A204.1 (cell line): Measurements from ENCODE around the gene TRAPPC3.
"Not testable (repeated sequence)": the region's sequence is repeated elsewhere in the genome, so short reads cannot be mapped to it uniquely, and the experiment has no call there.

Source experiments
- FAIRE-seq: peaks from 2 replicates; lab custom pipeline; 2012; peaks lifted over from hg19 to GRCh38; lab: Jason Lieb, UNC

Gene TRAPPC3

DNA sequence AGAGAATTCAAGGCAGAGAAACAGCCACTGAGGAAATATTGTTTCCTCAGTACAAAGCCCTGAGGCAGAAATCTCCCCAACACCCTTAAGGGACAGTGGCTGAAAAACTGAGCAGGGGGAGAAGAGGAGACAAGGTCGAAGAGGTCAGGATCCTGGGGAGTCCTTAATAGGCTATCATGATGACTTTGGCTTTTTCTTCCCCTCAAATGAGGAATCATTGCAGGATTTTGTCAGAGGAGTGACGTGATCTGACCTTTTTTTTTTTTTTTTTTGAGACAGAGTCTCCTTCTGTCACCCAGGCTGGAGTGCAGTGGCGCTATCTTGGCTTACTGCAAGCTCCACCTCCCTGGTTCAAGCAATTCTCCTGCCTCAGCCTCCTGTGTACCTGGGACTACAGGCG lies 16.9 kb upstream of the TRAPPC3 start:
- FAIRE-seq, result no peak

- FAIRE-seq, result no peak
Observed at GRCh38 chr1:36165145-36165544, 15.9 kb upstream of the TRAPPC3 start.

- FAIRE-seq, result no peak
Observed at GRCh38 chr1:36164361-36164760, 15.1 kb upstream of the TRAPPC3 start.

- FAIRE-seq, result no peak
Observed at GRCh38 chr1:36163426-36163825, 14.1 kb upstream of the TRAPPC3 start.

DNA sequence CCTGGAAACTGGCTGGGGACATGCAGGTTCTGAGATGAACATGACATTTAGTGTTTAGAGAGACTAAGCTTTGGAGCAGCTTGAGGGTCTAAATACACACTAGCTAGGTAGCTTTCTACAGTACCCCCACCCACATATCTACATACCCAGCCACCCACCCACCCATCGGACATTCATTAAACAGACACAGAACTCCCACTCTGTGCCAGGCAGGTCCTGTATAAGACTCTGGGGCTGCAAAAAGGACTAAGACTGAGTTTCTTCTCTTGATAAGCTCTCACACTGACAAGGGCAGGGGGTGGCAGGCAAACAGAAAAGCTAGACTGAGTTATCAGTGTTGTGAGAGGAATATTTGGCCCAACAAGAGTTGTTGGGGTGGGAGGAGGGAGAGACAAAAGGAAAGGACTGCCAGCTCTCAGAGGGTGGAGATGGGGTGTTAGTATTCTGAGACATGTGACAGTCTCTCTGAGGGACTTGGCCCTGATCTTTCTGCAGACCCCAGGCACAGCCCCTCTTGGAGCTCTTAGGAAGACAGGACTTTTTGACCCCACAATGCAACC lies 13.5 kb upstream of the TRAPPC3 start:
- FAIRE-seq, result no peak

- FAIRE-seq, result no peak
Observed at GRCh38 chr1:36161641-36162531, 12.6 kb upstream of the TRAPPC3 start.

DNA sequence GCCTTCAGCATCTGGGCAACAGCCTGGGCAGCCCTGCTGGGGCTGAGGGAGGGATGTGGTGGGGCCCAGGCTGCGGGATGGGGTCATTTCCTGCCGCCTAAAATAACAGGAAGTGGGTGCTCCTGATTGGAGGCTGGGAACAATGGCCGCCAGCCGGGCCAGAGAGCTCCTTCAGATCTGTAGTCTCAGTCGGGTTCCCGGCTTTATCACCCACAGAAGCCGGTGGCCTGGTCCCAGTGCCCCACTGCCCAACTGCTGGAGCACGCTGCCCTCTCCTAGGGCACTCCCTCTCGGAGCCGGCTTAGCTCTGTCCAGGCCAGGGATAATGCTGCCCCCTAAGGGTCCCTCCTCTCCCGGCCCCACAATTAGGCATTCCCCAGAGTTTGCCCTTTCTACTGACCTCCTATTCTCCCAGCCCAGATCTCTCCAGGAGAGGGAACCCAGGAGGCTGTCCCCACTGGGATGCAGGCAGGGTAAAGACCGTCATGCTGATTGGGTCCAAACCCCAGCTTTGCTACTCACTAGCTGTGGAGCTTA lies 11.7 kb upstream of the TRAPPC3 start:
- no peak for FAIRE-seq

- FAIRE-seq, result no peak
Observed at GRCh38 chr1:36160388-36160948, 11.2 kb upstream of the TRAPPC3 start.

- FAIRE-seq, result no peak
Observed at GRCh38 chr1:36159614-36160387, 10.5 kb upstream of the TRAPPC3 start.

DNA sequence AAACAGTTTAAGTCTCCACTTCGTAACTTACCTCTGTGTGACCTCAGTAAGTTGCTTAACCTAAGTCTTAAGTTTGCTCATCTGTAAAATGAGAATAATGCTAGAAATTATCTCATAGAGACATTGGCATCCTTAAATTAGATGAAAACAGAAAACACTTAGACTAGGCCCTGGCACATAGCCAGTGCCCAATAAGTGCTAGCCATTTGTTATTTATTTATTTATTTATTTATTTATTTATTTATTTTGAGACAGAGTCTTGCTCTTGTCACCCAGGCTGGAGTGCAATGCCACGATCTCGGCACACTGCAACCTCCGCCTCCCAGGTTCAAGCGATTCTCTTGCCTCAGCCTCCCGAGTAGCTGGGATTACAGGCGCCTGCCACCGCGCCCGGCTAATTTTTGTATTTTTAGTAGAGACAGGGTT lies 9.6 kb upstream of the TRAPPC3 start:
- FAIRE-seq, result not testable (repeated sequence)

DNA sequence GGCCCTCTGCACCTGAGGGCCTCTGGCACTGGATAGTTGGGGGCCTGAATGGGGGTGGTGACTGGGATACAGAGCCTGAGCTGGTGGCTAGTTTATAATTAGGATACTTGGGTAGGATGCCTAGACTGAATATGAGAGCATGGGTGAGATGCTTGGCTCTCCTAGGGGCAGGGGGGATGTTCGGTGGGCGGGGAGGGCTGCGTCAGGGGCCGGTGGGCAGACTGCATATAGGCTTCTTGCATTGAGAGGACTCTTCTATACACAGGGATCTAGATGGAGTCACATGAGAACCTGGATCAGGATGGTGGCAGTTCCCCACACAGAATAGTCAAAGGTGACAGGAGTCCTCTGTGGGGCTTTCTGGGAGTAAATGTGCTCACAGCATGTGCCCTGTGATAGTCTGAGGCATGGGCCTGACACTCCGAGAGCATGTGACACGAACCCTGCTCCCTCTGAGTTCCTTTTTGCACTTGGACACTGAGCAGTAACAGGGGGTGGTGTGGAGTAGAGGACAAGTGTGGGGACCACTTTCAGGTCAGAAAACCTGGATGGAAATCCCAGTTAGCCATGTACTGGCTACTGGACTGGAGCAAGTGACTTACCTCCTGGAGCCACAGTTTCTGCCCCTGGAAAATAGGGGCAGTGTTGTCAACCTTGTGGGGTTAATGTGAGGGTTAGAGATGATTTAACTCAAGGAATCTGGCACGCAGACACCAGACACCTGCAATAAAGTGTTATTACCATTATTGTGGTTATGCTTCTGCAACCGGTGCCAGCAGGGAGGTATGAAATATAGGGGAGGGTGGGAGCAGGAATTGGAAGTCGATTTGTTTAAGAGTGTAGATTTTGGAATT lies 8.9 kb upstream of the TRAPPC3 start:
- no peak for FAIRE-seq

- no peak for FAIRE-seq
Observed at GRCh38 chr1:36157115-36157903, 8.0 kb upstream of the TRAPPC3 start.

DNA sequence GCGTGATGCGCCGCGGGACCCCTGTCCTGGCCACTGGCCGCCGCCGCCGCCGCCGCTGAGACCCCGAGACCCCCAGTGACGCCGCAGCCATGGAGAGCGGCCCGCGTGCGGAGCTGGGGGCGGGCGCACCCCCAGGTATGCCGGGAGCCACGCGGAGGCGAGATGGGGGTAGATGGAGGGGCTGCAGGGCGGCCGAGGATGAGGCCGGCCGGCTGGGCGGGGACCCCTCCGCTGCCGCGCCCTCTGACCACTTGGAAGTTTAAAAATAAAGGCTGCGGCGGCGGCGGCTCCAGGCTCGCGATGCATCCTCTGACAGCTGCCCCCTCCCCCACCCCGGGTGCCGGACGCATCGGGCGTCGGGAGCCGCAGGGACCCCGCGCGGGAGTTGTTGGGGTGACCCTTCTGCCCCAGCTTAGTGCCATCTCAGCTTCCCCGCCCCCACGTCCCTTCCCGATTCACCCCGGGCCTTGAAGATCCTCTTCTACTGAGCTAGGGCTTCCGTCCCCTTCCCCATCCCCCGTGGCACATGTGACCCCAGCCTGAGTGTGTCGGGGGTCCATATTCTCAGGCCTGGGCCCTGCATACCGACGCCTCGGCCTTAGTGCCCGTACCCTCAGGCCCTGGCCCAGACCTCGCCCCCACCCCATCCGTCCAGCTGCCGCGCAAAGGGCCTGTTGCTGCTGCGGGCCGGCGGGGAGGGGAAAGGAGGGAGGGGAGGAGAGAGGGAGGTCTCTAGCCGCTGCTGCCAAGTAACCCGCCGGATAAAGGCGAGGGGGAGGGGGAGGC lies 7.2 kb upstream of the TRAPPC3 start:
- FAIRE-seq, result no peak

GRCh38 chr1:36155408-36156328 lies 6.4 kb upstream of the TRAPPC3 start, which contains the start of gene MAP7D1:
Gene MAP7D1 (plus strand): TSS chr1:36156160. CDS start chr1:36156418, 258 bp downstream.
- no peak for FAIRE-seq

DNA sequence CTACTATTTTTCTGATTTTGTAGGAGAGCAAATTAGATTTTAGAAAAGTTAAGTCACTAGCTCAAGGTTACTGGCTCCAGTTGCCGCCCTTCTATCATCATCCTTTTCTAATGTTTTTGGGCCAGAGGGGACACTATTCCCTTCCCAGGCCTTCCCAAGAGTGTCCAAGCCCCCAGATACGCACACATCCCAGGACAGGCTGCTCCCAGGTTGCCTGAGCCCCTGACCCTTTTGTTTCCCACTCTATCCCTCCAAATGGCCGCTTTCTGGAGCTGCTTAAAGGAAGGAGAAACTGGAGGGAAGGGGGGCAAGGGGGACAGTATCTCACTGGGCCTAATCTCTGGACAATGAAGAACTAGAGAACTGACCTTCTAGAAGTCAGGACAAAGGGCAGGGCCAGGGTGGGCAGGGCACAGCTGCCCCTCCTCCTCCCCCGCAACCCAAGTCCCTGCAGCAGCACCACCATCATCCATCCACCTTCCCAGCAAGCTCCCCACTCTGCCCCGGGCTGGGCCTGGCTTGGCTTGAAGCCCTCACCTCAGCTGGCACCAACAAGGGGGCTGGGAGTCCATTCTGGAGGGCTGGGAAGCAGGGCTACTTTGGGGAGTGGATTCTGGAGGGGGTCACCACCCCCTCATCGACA lies 5.6 kb upstream of the TRAPPC3 start:
- FAIRE-seq, result no peak

DNA sequence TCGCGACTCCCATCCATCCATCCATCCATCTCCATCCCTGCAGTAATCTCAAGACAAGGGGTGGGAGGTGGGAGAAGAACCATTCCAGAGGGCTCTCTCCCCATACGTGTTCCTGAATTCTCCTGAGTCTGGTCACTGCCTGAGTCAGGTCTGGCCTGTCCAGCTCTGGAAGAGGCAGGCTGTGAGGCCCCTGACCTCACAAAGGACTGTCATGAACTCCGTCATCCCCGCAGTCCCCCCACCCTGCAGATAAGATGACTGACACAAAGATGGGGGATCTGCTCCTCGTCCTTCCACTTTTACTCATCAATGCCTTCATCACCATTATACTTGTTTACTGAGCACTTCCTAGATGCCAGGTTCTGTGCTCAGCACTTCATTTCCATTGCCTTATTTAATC lies 5.0 kb upstream of the TRAPPC3 start:
- FAIRE-seq, result no peak

DNA sequence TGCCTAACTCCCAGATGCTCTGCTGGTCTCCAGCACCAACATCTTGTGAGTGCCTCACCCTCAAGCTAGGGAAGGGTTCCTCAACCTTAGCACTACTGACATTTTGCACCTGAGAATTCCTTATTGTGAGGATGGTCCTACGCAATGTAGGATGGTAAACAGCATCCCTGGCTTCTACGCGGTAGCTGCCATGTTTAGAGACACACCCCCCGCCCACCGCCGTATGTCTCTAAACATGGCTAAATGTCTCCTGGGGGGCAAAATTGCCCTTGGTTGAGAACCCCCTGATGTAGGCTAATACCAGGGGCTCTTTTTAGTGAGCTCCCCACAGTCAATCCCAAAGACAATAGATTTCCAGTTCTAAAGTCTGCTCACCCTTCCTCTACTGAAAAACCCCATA lies 4.2 kb upstream of the TRAPPC3 start:
- no peak for FAIRE-seq

DNA sequence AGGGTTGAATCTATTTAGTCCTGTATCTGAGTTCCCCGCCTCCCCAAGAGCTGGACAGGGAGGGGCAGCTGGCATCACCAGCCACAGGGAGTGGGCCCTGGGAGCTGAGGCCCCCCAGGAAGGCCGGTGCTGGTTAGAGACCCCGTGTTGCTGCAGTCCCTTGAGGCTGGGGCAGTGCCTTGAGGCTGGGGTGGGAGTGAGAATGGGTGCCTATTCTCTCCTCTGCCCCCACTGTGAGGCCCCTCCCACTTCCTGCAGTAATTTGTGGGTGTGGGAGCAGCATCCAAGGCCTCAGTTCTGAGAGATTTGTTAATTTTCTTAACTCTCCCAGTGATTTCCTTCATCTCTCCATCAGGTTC lies 2.5 kb upstream of the TRAPPC3 start:
- FAIRE-seq, result no peak
